Esophagus muscularis mucosa (tissue), 3 donors: ENCODE data around the gene RNF217.

ENCODE experiments used
- POLR2A ChIP-seq: fragments of 450-650 bp; IDR thresholded peaks from one replicate; pipeline ENCODE4 v1.6.1; 2017; ENCODE audit warnings: antibody characterized with exemption, moderate library complexity, mild to moderate bottlenecking, low read depth
- TF ChIP-seq, protein P1 (sequence below), 3 experiments: fragments of 200-600 bp in 2 of 3; fragments of 450-650 bp in 1 of 3; sonication (generic) in 2 of 3; IDR thresholded peaks; one replicate each; pipeline ENCODE4 v1.5.1; 2017 to 2019; ENCODE audit warnings: antibody characterized with exemption in 3 of 3, mild to moderate bottlenecking in 2 of 3, moderate library complexity in 1 of 3

DNA sequence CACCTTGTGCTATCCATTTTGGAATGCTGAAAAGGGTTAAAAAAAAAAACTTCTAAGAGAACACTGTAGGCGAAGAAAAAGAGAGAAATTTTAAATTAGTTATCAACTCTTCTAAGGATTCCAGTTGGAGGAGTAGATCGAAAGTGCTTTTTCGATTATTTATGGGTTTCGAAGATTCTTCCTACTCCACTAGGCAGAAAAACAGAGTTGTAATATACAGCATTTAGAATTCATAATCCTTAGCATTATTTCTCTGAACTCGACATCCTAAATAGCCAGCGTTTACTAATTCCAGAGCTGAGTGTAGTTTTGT lies 817 bp upstream of the RNF217 start:
- TF ChIP-seq, protein P1, sequence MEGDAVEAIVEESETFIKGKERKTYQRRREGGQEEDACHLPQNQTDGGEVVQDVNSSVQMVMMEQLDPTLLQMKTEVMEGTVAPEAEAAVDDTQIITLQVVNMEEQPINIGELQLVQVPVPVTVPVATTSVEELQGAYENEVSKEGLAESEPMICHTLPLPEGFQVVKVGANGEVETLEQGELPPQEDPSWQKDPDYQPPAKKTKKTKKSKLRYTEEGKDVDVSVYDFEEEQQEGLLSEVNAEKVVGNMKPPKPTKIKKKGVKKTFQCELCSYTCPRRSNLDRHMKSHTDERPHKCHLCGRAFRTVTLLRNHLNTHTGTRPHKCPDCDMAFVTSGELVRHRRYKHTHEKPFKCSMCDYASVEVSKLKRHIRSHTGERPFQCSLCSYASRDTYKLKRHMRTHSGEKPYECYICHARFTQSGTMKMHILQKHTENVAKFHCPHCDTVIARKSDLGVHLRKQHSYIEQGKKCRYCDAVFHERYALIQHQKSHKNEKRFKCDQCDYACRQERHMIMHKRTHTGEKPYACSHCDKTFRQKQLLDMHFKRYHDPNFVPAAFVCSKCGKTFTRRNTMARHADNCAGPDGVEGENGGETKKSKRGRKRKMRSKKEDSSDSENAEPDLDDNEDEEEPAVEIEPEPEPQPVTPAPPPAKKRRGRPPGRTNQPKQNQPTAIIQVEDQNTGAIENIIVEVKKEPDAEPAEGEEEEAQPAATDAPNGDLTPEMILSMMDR (IDR thresholded peaks at IDR 0.05), result no peak
- no peak for TF ChIP-seq POLR2A
